Adrenal gland (tissue), 12 donors: ENCODE results near the gene SLC29A1. TPM values are rescaled to one million over a fixed set of nuclear protein-coding genes. Genes with fewer than 3 reads are reported as not detected.
"Not testable (repeated sequence)": the region's sequence is repeated elsewhere in the genome, so short reads cannot be mapped to it uniquely, and the experiment has no call there.

Experiments used
- DNase-seq, 7 donors: peaks; one replicate each; pipeline ENCODE4 v3.0.0-alpha.2; 2019 to 2020
- H3K27ac ChIP-seq, 5 donors: fragments of 200-600 bp; sonication (generic) in 4 of 5; 1 replicate in 3 of 5; 2 replicates in 2 of 5; pipeline versions ENCODE4 v1.5.1 to v1.8.0; 2016 to 2020; ENCODE audit warnings: mild to moderate bottlenecking in 1 of 5
- H3K27me3 ChIP-seq: fragments of 200-600 bp; 2 replicates; pipeline ENCODE4 v1.8.0; 2021
- H3K36me3 ChIP-seq, 2 donors: fragments of 200-600 bp; replicated peaks in 1 of 2; 1 replicate in 1 of 2; 2 replicates in 1 of 2; pipeline versions ENCODE4 v1.5.1 to v1.8.0; 2018 to 2022
- H3K4me1 ChIP-seq, 2 donors: fragments of 200-600 bp; replicated peaks in 1 of 2; 1 replicate in 1 of 2; 2 replicates in 1 of 2; pipeline versions ENCODE4 v1.5.1 to v1.8.0; 2018 to 2021
- H3K4me3 ChIP-seq, 4 donors: fragments of 200-600 bp; sonication (generic) in 3 of 4; one replicate each; pipeline ENCODE4 v1.5.1; 2016 to 2018
- H3K9me3 ChIP-seq, 3 donors: fragments of 200-600 bp; sonication (generic) in 1 of 3; replicated peaks in 1 of 3; 1 replicate in 2 of 3; 2 replicates in 1 of 3; pipeline versions ENCODE4 v1.5.1 to v1.8.0; 2016 to 2021
- CTCF ChIP-seq, 6 experiments: fragments of 450-650 bp in 4 of 6; fragments of 200-600 bp in 2 of 6; sonication (generic) in 1 of 6; IDR thresholded peaks; 1 replicate in 5 of 6; 2 replicates in 1 of 6; pipeline versions ENCODE4 v1.5.1 to v1.8.0; 2016 to 2021; ENCODE audit warnings: antibody characterized with exemption in 6 of 6, mild to moderate bottlenecking in 2 of 6, moderate library complexity in 1 of 6
- POLR2A ChIP-seq, 2 donors: fragments of 450-650 bp; IDR thresholded peaks; one replicate each; pipeline ENCODE4 v1.6.1; 2017; ENCODE audit warnings: antibody characterized with exemption in 2 of 2, mild to moderate bottlenecking in 2 of 2, moderate library complexity in 1 of 2
- WGBS, 4 donors: extraction: QIAGEN DNeasy Blood & Tissue Kit in 2 of 4; methylation state at CpG; one replicate each; pipeline versions ENCODE4 v1.1.5 to v1.1.7; 2013 to 2017; 5-methylcytosine and 5-hydroxymethylcytosine counted together
- intact Hi-C, 2 donors: fragments of 100-400 bp; cut with DNase I; formaldehyde crosslinking; loops; one replicate each; pipeline versions ENCODE4 v1.14.1 to v1.15.0; 2022 to 2023
- polyA plus RNA-seq, 3 donors: library from polyadenylated mRNA; stranded (reverse); fragments of 200-250 nt in 2 of 3; fragments of 350-450 nt in 1 of 3; fragmentation: Illumina TruSeq in 1 of 3; extraction: RNeasy Lipid Tissue Mini Kit (QIAGEN cat#74804) in 1 of 3; gene quantifications; one replicate each; pipeline ENCODE4 v1.2.3, GENCODE V29; 2013 to 2014
- total RNA-seq, 9 donors: library from RNA; depleted of rRNA in 4 of 9; stranded (reverse); fragments of >200 nt in 4 of 9; fragments of 120-200 nt in 1 of 9; fragmentation: NEBNext Ultra II Directional in 1 of 9; extraction: Animal tissue kit (Norgen Biotek cat#: 25700) in 1 of 9; gene quantifications; one replicate each; pipeline versions ENCODE4 v1.1.0 to v1.2.4, GENCODE V29; 2013 to 2023
- donor health status: healthy with polysubstance abuse.
- donor health status: Bipolar disorder and iron deficiency.
- donor health status: DM: yes; HTN: yes; CAD: no.
- donor health status: DM: no; HTN: no; CAD: no.
- donor health status: DM: no; HTN: no; CAD: no.
- donor health status: DM: yes; HTN: yes; CAD: no.

SLC29A1 gene
- total and polyA plus RNA-seq, 12 donors = 48.6 to 356 (median 134) TPM

- Histone ChIP-seq H3K9me3 (no peaks in the 10 kb centered on the region), H3K36me3 (no peaks in the 10 kb centered on the region), H3K27me3 (no peaks in the 10 kb centered on the region), H3K4me3 (no peak overlapping the region), H3K27ac (no peak overlapping the region), H3K4me1 (peaks cover 0 to 9% of the 10 kb centered on the region in 2 donors)
- intact Hi-C loops = no loop called here
- DNase-seq = no peak
- 89 to 100% (median 93%) methylated on average over 2 to 4 of the region's 4 CpGs for whole genome bisulfite sequencing, 4 donors
- no peak for TF ChIP-seq POLR2A (IDR thresholded peaks at IDR 0.05)
- no peak for TF ChIP-seq CTCF (IDR thresholded peaks at IDR 0.05)
Observed at GRCh38 chr6:44182911-44183390, 40.4 kb upstream of the SLC29A1 start.

- no peak overlapping the region for H3K27ac ChIP-seq
- intact Hi-C loops = no loop called here
- H3K4me1 ChIP-seq = peaks cover 0 to 7% of the 10 kb centered on the region in 2 donors
- TF ChIP-seq CTCF (IDR thresholded peaks at IDR 0.05) = no peak
- no peak for TF ChIP-seq POLR2A (IDR thresholded peaks at IDR 0.05)
- 63 to 85% (median 77%) methylated on average over 7 to 9 of the region's 9 CpGs for WGBS, 4 donors
- H3K27me3 ChIP-seq = no peaks in the 10 kb centered on the region
- no peak overlapping the region for H3K4me3 ChIP-seq
- no peak for DNase-seq
- no peaks in the 10 kb centered on the region for H3K36me3 ChIP-seq
- H3K9me3 ChIP-seq = no peaks in the 10 kb centered on the region
Observed at GRCh38 chr6:44183783-44184182, 39.6 kb upstream of the SLC29A1 start.

- H3K4me3 ChIP-seq, H3K27ac ChIP-seq, DNase-seq, H3K9me3 ChIP-seq, intact Hi-C loops, H3K27me3 ChIP-seq, H3K36me3 ChIP-seq, H3K4me1 ChIP-seq: not testable (repeated sequence)
- WGBS, 4 donors = 80 to 87% (median 84%) methylated on average over 7 of the region's 7 CpGs
Observed at GRCh38 chr6:44185356-44185755, 38.0 kb upstream of the SLC29A1 start.

GRCh38 chr6:44185953-44186634 is 37.3 kb upstream of the SLC29A1 start:
- intact Hi-C loops = no loop called here
- no peak for DNase-seq
- TF ChIP-seq CTCF (IDR thresholded peaks at IDR 0.05) = no peak
- TF ChIP-seq POLR2A (IDR thresholded peaks at IDR 0.05) = no peak
- H3K27ac ChIP-seq = no peak overlapping the region
- H3K9me3 ChIP-seq = no peaks in the 10 kb centered on the region
- WGBS, 4 donors = 54 to 58% (median 54%) methylated on average over 9 of the region's 9 CpGs
- H3K27me3 ChIP-seq = no peaks in the 10 kb centered on the region
- no peaks in the 10 kb centered on the region for H3K36me3 ChIP-seq
- no peaks in the 10 kb centered on the region for H3K4me1 ChIP-seq
- no peak overlapping the region for H3K4me3 ChIP-seq

GRCh38 chr6:44186635-44187025 is 36.8 kb upstream of the SLC29A1 start:
- H3K36me3 ChIP-seq = no peaks in the 10 kb centered on the region
- TF ChIP-seq POLR2A (IDR thresholded peaks at IDR 0.05) (no peak), CTCF (IDR thresholded peaks at IDR 0.05) (no peak)
- DNase-seq = no peak
- no peaks in the 10 kb centered on the region for H3K4me1 ChIP-seq
- H3K27ac ChIP-seq = no peak overlapping the region
- no peak overlapping the region for H3K4me3 ChIP-seq
- intact Hi-C loops = no loop called here
- no peaks in the 10 kb centered on the region for H3K27me3 ChIP-seq
- no peaks in the 10 kb centered on the region for H3K9me3 ChIP-seq
- WGBS, 4 donors = 61 to 79% (median 78%) methylated on average over 6 to 7 of the region's 7 CpGs
